22Rv1 (cell line): ENCODE measurements around the gene TNFRSF8.

Experiments
- H3K27ac ChIP-seq: fragments of 450-650 bp; 2 replicates; pipeline ENCODE4 v1.5.1; 2017
- CTCF ChIP-seq: fragments of 450-650 bp; IDR thresholded peaks from 2 replicates; pipeline ENCODE4 v1.5.1; 2017; ENCODE audit warnings: mild to moderate bottlenecking
- ZFX ChIP-seq: fragments of 450-650 bp; IDR thresholded peaks from 2 replicates; pipeline ENCODE4 v1.6.1; 2017; ENCODE audit warnings: antibody characterized with exemption, borderline replicate concordance

Gene TNFRSF8

GRCh38 chr1:12186679-12186985 lies 123.5 kb downstream of the TNFRSF8 start:
- TF ChIP-seq CTCF = no peak
- no peak for TF ChIP-seq ZFX
- H3K27ac ChIP-seq = no peak overlapping the region

GRCh38 chr1:12188115-12188514 lies 125.0 kb downstream of the TNFRSF8 start:
- no peak overlapping the region for H3K27ac ChIP-seq
- TF ChIP-seq CTCF (no peak), ZFX (no peak)

- no peak overlapping the region for H3K27ac ChIP-seq
- no peak for TF ChIP-seq ZFX
- peak; percentile 8; the same call in 1 of the 2 replicates for TF ChIP-seq CTCF
Measured at GRCh38 chr1:12188657-12189327, 125.7 kb downstream of the TNFRSF8 start.

- TF ChIP-seq ZFX (no peak), CTCF (no peak)
- no peak overlapping the region for H3K27ac ChIP-seq
Measured at GRCh38 chr1:12189328-12189682, 126.2 kb downstream of the TNFRSF8 start.

- no peak for TF ChIP-seq ZFX
- 0 out of 2 replicates have a peak, but pooled peaks have one; percentile 25 for TF ChIP-seq CTCF
- no peak overlapping the region for H3K27ac ChIP-seq
Measured at GRCh38 chr1:12191242-12192032, 128.3 kb downstream of the TNFRSF8 start.
